GM04503 (cell line): ENCODE data around the gene NXT1.
A peak's percentile ranks its signal among the peaks of the same experiment; 100 is the strongest.
"Not testable (repeated sequence)": the region's sequence is repeated elsewhere in the genome, so short reads cannot be mapped to it uniquely, and the experiment has no call there.

Experiments used
- DNase-seq: peaks from one replicate; pipeline ENCODE4 v3.0.0-alpha.2; 2012; ENCODE audit warnings: low read depth

Gene NXT1

DNA sequence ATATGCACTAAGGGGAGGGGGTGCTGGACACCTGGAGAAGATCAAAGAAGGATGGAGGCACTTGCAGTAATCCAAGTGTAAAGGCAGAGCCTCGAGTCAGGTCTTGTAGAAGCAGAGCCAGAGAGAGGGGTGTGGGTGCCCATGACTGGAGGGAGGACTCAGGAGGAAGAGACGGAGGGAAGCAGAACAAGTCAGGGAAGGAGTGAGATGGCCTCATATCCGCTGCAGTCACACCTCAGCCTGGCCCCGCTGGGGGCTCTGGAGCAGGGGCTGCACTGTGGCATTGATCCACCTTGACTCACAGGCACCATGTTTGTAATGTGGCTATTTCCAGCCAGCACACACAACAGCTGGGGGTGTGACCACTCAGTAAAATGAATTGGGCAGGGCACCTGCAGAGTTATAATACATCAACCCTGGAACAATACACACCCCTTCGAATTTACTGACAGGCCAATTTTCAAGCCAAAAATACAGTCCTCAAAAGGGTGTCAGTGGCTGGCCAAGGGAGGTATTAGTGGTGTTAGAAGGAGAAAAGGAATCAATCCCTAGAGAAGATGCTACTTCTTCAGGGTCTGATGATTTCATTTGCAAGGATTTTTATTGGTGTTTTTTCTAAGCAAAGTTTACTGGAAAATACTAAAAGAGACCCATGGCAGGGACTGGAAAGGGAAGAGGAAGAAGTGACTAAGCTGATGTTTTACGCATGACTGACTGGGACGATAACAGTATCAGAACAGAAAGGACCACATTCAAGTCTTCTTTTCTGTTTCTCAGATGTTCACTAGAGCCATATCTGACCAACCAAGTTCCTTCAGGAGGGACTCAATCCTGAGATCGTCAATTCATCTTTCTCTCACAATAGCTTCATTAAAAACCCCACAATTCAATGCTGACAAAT lies 18.9 kb upstream of the NXT1 start:
- no peak for DNase-seq

DNA sequence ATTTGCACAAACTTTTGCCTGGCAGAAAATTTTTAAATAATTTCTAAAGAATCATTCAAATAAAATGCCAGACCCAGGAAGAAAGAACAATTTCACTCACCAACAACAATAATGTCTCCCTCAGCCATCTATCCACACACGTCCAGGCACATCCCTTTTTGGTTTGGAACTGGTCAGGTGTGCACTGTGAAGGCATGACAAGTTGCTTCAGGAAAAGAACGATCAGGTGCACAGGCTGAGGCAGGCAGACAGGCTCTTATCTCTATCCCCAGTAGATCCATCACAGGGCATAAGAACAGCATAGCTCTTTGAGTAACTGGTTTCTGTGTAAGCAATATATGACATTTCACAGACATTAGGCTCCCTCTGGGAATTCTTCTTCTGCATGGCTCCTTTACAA lies 18.1 kb upstream of the NXT1 start:
- DNase-seq = no peak

DNA sequence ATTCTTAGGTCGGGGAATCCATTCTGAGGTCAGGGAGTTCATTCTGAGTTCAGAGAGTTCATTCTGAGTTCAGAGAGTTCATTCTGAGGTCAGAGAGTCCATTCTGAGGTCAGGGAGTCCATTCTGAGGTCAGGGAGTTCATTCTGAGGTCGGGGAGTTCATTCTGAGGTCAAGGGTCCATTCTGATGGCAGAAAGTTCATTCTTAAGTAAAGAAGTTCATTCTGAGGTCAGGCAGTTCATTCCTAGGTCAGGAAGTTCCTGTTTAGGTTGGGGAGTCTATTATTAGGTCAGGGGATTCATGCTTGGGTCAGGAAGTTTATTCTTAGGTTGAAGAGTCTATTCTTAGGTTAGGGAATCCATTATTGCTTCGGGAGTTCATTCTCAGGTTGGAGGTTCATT lies 16.5 kb upstream of the NXT1 start:
- no peak for DNase-seq

DNA sequence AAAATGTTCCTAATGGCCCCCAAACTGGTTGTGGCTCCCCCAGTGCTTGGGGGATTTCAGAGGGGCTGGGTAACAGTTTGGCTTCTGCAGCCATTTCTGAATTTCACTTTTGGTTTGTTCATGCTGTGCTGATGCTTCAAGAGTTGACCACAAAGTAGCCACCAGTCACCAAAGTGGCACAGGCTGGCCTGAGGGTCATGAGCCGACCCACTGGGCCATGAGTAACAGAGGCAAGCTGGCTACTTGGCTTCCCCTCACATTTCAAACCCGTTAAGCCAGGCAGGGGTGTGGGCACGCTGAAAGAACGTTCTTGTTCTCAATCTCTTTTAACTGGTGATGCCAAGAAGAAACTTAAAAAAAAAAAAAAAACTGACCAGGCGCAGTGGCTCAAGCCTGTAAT lies 15.1 kb upstream of the NXT1 start:
- DNase-seq = no peak

DNA sequence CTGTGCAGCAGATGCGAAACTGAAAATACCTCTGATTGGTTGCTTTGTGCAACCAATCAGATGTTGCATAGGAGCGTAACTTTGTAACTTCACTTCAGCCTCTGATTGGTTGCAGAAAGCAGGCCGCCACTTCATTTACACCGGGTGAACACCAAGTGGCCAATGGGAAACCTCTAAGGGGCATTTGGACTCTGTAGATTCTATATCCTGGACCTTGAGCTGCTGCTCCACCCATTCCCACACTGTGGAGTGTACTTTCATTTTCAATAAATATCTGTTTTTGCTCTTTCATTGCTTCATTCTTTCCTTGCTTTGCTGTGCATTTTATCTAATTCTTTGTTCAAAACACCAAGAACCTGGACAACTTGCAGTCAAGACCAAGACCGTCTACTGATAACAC lies 14.1 kb upstream of the NXT1 start:
- DNase-seq = no peak

DNA sequence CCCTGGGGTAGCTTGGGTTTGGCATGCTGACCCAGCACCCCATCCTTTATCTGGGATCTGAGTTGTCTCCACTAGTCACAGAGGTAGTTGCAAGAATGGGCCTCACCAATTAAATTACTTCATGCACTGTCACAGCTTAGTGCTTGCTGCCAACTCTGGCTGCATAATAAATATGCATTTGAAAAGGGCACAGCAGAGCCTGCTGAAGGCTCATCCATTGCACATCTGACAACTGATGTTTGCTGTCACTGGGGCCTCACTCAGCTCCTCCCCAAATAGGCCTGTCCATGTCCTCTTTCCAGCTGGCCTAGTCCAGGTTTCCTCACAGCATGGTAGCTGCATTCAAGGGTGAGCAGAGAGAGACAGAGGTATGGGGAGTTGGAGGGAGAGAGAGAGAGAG lies 13.3 kb upstream of the NXT1 start:
- no peak for DNase-seq

DNA sequence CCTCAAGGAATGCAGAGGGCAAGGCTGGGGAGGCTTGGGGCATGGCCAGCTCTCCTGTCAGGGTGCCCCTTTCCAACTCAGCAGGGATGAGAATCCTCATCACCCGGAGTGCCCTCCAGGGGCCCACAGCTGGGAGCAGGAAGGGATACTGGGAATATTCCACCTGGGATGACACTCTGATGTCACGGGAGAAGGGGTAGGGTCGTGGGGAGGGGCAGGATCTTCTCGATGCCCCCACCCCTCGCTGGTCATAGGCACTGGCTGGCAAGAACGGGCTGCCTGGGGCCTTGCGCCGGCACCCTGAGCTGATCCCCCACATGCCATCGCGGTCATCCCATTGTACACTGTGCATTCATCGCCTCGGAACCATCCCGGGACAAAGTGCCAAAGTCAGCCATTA lies 10.6 kb upstream of the NXT1 start:
- DNase-seq = no peak

DNA sequence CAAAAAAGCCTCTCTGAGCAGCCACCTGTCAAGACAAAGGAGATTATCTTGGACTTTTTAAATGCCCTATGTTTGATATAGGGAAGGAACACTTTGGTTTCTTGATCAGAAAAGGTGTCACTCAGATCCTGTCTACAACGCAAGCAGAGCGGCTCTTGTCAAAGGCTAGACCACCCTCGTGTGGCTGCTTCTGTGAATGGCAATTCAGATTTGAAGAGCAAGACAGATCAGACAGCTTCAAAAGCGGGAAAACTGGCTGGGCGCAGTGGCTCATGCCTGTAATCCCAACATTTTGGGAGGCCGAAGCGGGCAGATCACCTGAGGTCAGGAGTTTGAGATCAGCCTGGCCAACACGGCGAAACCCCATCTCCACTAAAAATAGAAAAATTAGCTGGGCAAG lies 10.1 kb upstream of the NXT1 start:
- DNase-seq = no peak

DNA sequence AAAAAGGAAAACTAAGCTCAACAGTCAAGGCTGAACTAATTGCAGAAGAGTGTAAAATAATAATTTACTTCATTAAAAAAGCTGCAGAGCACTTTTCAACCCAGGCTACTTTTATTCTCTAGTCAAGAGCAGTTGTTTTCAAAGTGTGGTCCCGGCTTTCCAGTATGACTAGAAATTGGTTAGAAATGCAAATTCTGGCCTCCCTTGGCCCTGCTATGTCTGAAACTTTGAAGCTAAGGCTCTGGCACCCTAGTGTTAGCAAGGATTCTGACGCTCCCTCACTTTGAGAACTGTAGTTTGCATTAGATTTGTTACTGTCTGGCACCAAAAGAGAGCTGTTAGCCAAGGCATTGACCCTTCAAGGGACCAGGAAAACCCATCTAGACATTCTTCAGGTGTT lies 9.5 kb upstream of the NXT1 start:
- DNase-seq = no peak

DNA sequence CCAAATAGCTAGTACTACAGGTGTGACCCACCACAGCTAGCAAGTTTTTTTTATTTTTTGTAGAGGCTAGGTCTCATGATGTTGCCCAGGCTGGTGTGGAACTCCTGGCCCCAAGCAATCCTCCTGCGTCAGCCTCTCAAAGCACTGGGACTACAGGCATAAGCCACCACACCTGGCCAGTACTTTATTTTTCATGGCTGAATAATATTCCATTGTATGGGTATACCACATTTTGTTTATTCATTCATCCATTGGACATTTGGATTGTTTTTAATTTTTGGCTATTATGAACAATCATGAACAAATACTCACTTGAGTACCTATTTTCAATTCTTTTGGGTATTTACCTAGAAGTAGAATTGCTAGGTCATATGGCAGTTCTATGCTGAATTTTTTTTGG lies 7.0 kb upstream of the NXT1 start:
- DNase-seq = no peak

DNA sequence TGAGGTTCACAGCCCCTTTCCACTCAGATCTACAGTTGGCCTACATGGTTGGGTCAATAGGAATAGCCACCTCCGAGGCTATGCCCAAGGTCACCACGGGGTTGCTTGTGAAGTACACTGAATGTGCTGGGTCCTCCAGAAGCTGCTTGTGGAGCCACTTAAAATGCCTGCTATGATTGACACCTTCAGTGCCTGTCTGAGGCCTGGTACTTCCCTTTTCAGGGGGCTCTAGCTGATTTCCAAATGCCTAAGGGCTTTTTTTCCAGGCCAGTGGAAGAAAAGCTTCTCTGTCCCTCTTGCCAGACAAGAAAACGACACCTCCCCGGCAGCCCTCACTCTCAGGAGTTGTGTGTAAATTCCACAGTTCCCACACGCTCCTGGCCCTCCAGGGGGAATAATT lies 6.3 kb upstream of the NXT1 start:
- no peak for DNase-seq

DNA sequence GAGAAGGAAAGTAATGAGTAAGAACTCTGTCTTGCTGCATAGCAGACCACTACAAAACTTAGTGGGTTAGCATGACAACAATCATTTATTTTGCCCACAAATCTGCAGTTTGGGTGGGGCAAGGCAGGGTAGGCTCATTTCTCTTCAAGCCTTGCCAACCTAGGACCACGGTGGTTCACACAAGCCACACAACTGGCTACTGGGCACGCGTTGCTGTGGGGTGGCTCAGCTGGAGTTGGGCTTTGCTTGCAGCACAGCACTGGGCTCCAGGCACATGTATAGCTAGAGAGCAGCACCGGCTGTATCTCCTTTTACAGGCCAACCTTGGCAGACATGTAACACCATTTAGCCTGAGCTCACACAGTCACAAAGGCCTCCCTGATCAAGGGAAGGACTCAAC lies 4.6 kb upstream of the NXT1 start:
- no peak for DNase-seq

DNA sequence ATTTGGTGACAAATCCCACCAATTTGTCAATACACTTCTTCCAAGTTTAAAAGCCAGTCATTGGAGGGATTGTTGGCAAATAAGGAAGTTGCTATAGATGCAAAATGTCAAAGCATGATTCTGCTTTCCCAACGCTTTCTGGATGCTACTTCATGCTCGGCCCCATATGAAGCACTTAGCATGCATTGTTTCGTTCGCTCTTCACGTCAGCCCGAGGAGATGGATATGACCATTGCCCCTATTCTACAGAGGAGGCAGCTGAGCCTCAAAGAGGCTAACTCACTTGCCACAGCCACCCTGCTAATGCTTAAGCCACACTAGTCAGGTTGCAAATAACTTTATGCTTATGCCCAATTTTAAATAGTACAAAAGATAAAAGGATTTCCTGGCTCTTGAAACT lies 2.8 kb upstream of the NXT1 start:
- no peak for DNase-seq

DNA sequence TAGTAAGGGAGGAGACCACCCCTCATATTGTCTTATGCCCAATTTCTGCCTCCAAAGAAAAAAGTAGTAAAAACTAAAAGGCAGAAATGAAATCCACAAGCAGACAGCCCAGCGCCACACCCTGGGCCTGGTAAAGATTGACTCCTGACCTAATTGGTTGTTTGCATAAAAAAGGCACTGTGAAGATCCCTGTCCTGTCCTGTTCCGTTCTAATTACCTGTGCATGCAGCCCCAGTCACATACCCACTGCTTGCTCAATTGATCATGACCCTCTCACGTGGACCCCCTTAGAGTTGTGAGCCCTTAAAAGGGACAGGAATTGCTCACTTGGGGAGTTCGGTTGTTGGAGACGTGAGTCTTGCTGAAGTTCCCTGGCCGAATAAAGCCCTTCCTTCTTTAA lies 2.1 kb upstream of the NXT1 start:
- DNase-seq = not testable (repeated sequence)

DNA sequence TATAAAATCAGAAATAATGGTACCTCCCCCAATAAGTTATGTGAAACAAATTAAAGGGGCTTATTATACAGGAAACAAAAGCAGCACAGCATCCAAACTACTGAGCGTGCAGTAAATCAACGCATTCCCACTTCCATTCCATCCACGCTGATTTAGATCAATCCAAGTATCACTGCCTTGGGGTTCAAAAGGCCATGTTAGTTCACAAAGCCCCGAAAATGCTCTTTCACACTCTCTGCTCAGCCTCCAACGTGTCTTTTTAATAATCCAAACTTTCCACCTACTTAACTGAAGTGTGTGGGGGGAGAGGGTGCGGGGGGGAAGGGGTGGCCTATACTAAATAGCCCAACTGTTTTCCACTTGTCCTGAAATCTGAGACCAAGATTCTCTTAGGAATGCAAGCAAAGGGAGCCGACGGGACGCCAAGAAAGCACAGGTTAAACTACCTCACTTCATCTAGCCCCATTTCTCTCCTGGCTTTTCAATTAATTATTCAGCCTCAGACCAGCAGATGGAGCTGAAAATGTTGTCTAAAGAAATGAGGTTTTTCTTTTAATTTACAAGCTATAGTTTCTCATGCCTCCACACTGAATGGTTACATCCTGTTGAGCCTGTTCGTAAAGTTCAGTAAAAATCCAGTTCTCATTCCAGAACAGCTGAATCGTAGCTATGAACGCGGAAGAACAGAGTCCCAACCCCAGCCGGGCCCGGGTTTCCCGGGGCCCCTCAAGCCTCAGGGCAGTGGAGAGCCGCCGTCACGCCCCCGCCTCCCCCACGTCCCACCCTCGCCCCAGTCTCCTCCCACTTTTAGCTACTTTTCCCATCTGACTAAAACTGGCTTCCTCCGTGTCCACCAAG lies 1.0 kb upstream of the NXT1 start:
- DNase-seq = peak; percentile 46

DNA sequence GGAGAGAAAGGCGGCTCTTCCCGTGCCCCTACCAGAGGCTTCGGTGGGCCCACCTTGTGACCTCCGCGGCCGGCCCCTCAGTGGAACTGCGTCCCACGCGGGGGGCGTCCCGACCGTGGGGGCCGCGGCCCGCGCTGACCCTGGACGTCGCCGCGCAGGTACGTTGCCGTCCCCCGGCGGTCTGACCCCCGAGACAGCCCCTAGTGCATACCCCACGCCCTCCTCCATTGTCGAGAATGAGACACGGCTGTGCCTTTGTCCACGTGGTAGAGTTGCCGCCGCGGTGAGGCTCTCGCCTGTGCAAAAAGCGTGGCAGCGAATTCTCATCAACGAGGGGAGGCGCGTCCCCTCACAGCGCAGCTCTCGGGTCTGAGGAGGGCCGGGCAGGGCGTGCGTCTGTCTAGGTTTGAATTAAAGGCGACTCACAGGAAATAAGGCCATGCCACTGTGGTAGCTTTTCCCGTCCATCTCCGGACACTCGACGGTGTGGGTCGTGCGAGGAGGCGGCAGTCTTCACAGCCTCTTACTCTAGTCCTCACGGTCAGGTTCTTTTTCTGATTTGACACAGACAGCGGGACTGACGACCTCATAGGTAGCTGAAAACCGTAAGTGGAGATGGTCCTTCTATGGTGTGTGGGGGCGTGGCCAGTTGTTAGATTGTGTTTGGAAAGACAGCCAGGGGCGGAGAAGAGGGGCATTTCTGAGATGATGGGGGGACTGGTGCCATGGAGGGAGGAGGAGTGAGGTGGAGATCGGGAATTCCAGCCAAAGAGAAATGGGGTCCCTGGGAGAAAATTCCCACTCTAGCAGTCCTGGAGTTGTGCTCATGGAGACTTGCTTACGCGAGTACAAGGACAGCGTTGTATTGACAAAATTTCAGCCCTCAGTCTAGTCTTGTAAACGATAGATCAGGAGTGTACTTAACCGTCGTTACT lies 580 bp downstream of the NXT1 start:
- no peak for DNase-seq

DNA sequence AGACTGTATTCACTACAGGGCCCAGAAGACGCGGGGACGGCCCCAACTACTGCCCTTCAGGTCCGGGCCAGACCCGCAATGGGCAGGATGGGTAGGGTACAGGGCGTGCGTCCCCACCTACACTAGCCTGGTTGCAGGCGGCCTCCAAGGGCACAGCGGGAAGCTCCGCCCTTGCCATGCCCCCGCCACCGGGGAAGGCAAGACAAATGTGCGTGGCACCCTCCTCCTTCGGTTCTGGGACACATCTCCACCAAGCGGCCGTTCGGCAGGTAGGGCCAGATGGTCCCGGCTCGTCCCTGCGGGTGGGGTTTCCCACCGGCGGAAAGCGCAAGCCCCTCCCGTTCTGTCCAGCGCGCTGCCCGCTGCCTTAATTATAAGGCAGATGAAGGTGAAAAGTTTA lies 5.6 kb downstream of the NXT1 start:
- DNase-seq = no peak

DNA sequence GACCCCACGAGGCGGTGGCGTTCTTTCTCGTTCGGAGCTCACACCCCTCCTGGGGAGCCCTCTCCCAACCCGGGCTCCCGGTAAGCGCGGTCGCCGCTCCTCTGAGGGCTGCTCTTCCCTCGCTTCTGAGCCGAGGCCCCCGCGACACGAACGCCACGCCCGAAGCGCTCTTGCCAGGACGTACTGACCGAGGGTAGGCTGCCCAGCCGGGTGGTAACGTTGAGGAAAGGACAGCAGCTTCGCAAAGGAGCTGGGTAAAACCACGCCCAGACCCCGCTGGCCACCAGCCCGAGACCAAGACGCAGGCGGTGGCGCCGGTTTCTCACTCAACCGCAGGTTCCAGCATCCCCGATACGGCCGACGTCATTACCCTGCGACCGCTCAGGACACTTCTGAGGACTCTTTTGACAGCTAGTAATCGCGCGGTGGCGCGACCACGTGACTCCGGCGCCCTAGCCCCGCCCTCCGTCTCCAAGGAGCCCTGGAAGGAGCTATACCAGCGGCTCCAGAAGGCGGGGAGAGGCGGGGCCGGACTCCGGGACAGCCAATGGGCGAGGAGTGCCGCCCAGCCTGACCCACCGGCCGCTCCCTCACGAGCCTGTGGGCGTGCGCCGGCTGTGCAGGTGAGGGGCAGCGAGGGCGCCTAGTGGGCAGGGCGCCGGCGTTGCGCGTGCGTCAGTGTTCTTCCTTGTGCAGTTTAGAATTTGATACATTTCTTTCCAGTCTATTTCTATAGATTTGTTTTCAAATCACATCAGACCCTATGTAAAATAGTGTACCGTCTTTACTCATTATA lies 7.4 kb downstream of the NXT1 start:
- peak; percentile 95 for DNase-seq

DNA sequence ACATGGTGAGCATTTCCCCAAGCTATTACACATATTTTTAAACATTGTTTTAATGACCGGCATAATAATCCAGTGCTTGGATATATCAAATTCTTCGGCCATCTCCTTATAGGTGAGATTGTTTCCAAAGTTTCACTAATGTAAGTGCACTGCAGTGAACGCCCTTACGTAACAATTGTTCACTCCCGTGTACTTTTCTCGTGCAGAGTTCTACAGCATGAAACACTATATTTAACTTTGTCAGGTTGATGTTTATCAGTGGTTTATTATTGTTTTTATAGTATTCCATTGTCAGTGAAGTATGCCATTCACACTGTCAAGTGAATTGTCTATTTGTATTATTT lies 7.9 kb downstream of the NXT1 start:
- DNase-seq = no peak

DNA sequence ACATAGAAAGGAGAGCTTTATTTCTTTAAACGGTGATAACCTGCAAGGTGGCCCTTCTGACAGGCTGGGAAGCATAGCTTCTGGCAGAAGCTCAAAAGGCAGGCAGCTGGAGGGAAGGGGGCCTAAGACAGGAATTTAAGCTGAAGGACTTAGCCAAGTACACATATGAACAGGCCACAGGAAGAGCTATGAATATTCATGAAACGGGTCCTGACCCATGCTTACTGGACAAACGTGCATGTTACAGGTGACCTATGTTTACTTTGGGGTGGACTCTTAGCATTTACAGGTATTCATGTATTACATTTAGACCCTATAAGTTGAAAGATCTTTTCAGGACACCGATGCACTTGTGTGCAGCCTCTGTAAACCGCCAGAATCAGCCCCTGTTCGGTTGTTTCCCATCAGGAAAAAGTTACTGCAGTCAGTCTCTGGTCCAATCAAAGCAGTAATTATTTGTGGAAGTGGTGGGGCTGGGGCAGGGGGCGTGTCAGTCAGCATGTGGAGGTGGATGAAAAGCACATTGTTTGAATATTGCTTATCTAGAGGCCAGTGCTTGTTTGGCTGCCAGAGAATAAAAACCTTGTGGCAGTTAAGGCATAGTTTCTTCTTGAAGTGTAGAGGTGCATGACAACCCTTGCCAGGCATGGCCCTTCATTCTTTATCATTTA lies 8.5 kb downstream of the NXT1 start:
- no peak for DNase-seq

DNA sequence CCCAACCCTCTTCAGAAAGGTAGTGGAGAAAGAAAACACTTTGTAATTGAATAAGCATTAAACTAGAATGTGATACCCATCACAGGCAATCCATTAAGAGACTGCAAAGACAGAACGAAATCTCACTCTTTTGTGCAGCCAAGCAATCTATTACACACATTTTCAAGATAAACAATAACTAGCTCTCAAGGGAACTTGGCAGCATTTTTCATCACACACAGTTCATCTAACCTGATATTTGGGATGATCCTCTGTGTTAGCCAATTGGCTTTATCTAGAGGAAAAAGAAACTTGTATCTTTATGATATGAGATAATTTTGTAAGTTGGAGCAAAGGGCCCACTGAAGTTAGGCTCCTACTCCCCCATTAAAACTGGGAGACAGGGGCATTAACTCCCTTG lies 9.9 kb downstream of the NXT1 start:
- no peak for DNase-seq
